Ecto neural progenitor cell (in vitro differentiated cells): ENCODE measurements around the gene IRAK1.

Experiments used
- DNase-seq: peaks from one replicate; pipeline ENCODE4 v3.0.0-alpha.2; 2018; ENCODE audit warnings: low spot score

The IRAK1 gene

GRCh38 chrX:154019061-154019621 is 561 bp downstream of the IRAK1 start:
- DNase-seq: no peak

GRCh38 chrX:154018518-154019060 is 1.1 kb downstream of the IRAK1 start:
- no peak for DNase-seq

GRCh38 chrX:154017766-154018517 is 1.8 kb downstream of the IRAK1 start:
- no peak for DNase-seq

GRCh38 chrX:154016366-154017076 is 3.2 kb downstream of the IRAK1 start:
- DNase-seq: no peak

- DNase-seq: no peak
Observed at GRCh38 chrX:154015581-154016264, 4.0 kb downstream of the IRAK1 start.

- DNase-seq: no peak
Observed at GRCh38 chrX:154014429-154015380, 5.0 kb downstream of the IRAK1 start.

- DNase-seq: peak; percentile 61
Observed at GRCh38 chrX:154013614-154014360, 5.9 kb downstream of the IRAK1 start.

GRCh38 chrX:154013001-154013421 is 6.7 kb downstream of the IRAK1 start:
- no peak for DNase-seq

GRCh38 chrX:154012336-154012991 is 7.2 kb downstream of the IRAK1 start:
- no peak for DNase-seq

GRCh38 chrX:154011376-154012335 is 8.0 kb downstream of the IRAK1 start:
- DNase-seq: no peak

GRCh38 chrX:154010330-154011087 is 9.2 kb downstream of the IRAK1 start:
- no peak for DNase-seq

GRCh38 chrX:154008521-154008920 is 11.2 kb downstream of the IRAK1 start:
- DNase-seq: no peak

- DNase-seq: no peak
Observed at GRCh38 chrX:154006947-154007346, 12.8 kb downstream of the IRAK1 start.

GRCh38 chrX:154004315-154004714 is 15.4 kb downstream of the IRAK1 start:
- no peak for DNase-seq

- DNase-seq: no peak
Observed at GRCh38 chrX:154002215-154002719, 17.4 kb downstream of the IRAK1 start.

GRCh38 chrX:154000051-154000450 is 19.7 kb downstream of the IRAK1 start:
- no peak for DNase-seq

GRCh38 chrX:153999359-154000037 is 20.2 kb downstream of the IRAK1 start:
- DNase-seq: no peak
